H4 (cell line): ENCODE data around the gene INHBC. TPM values are rescaled to one million over a fixed set of nuclear protein-coding genes. Genes with fewer than 3 reads are reported as not detected.
A peak's percentile ranks its signal among the peaks of the same experiment; 100 is the strongest.
"Not testable (repeated sequence)": the region's sequence is repeated elsewhere in the genome, so short reads cannot be mapped to it uniquely, and the experiment has no call there.

Experiments
- DNase-seq: peaks from one replicate; pipeline ENCODE4 v3.0.0-alpha.2; 2015; ENCODE audit warnings: low spot score
- total RNA-seq: library from RNA; depleted of rRNA; stranded (reverse); fragments of >200 nt; shearing (Covaris generic); gene quantifications from 2 replicates; pipeline ENCODE4 v1.2.3, GENCODE V29; 2014

The INHBC gene
- total RNA-seq, 1 experiment from 2014 or later = not detected

GRCh38 chr12:57429473-57430111 lies 5.0 kb upstream of the INHBC start:
- DNase-seq = no peak

- DNase-seq = no peak
These were observed 4.3 kb upstream of the INHBC start for GRCh38 chr12:57430112-57430930.

GRCh38 chr12:57430931-57431566 lies 3.5 kb upstream of the INHBC start, which contains the start of gene R3HDM2:
R3HDM2 (minus strand) TSS chr12:57431043; CDS start chr12:57310428, 120,615 bp downstream.
- peak; percentile 94 for DNase-seq

- no peak for DNase-seq
These were observed 2.9 kb upstream of the INHBC start for GRCh38 chr12:57431654-57432188.

GRCh38 chr12:57433370-57433769 lies 1.2 kb upstream of the INHBC start:
- no peak for DNase-seq

- no peak for DNase-seq
These were observed 709 bp downstream of the INHBC start for GRCh38 chr12:57435293-57435692.

- DNase-seq = no peak
These were observed 3.8 kb downstream of the INHBC start for GRCh38 chr12:57438400-57438799.

GRCh38 chr12:57439762-57440266 lies 5.2 kb downstream of the INHBC start:
- DNase-seq = no peak

- DNase-seq = not testable (repeated sequence)
These were observed 6.8 kb downstream of the INHBC start for GRCh38 chr12:57441393-57441792.

GRCh38 chr12:57441846-57442427 lies 7.4 kb downstream of the INHBC start:
- no peak for DNase-seq

- not testable (repeated sequence) for DNase-seq
These were observed 9.8 kb downstream of the INHBC start for GRCh38 chr12:57444337-57444736.

GRCh38 chr12:57444744-57445143 lies 10.2 kb downstream of the INHBC start:
- DNase-seq = no peak

GRCh38 chr12:57446292-57446960 lies 11.8 kb downstream of the INHBC start:
- DNase-seq = no peak

- DNase-seq = no peak
These were observed 14.1 kb downstream of the INHBC start for GRCh38 chr12:57448669-57449068.

- no peak for DNase-seq
These were observed 14.8 kb downstream of the INHBC start for GRCh38 chr12:57449375-57449774.

- DNase-seq = no peak
These were observed 15.5 kb downstream of the INHBC start for GRCh38 chr12:57450057-57450456.

- DNase-seq = no peak
These were observed 16.7 kb downstream of the INHBC start for GRCh38 chr12:57451233-57451778.

GRCh38 chr12:57452181-57452936 lies 17.8 kb downstream of the INHBC start:
- DNase-seq = peak; percentile 62

GRCh38 chr12:57452937-57453509 lies 18.4 kb downstream of the INHBC start:
- peak; percentile 75 for DNase-seq

GRCh38 chr12:57454213-57454565 lies 19.6 kb downstream of the INHBC start:
- no peak for DNase-seq
